Neural progenitor cell (in vitro differentiated cells): ENCODE results near the gene NAPG. TPM values are rescaled to one million over a fixed set of nuclear protein-coding genes. Genes with fewer than 3 reads are reported as not detected.

ENCODE experiments used
- DNase-seq: peaks from one replicate; pipeline ENCODE4 v3.0.0-alpha.2; 2016; ENCODE audit warnings: low spot score
- H2AFZ ChIP-seq: fragments of 200-600 bp; sonication (generic); replicated peaks from 2 replicates; pipeline ENCODE4 v1.6.1; 2016; ENCODE audit warnings: antibody characterized with exemption
- H3F3A ChIP-seq: fragments of 200-600 bp; sonication (generic); 2 replicates; pipeline ENCODE4 v1.6.1; 2016; ENCODE audit warnings: antibody characterized with exemption, low read depth
- H3K27ac ChIP-seq: fragments of 200-600 bp; sonication (generic); 2 replicates; pipeline ENCODE4 v1.5.1; 2016; ENCODE audit warnings: mild to moderate bottlenecking
- H3K27me3 ChIP-seq: fragments of 200-600 bp; sonication (generic); 2 replicates; pipeline ENCODE4 v1.6.1; 2016; ENCODE audit warnings: mild to moderate bottlenecking, moderate library complexity
- H3K36me3 ChIP-seq: fragments of 200-600 bp; sonication (generic); 2 replicates; pipeline ENCODE4 v1.5.1; 2016
- H3K4me1 ChIP-seq: fragments of 200-600 bp; sonication (generic); 2 replicates; pipeline ENCODE4 v1.6.1; 2016; ENCODE audit warnings: mixed run types
- H3K4me2 ChIP-seq: fragments of 200-600 bp; sonication (generic); 2 replicates; pipeline ENCODE4 v1.6.1; 2016
- H3K4me3 ChIP-seq: fragments of 200-600 bp; sonication (generic); 2 replicates; pipeline ENCODE4 v1.5.1; 2016
- H3K79me2 ChIP-seq: fragments of 200-600 bp; sonication (generic); 2 replicates; pipeline ENCODE4 v1.6.1; 2016; ENCODE audit warnings: low read depth
- H3K9ac ChIP-seq: fragments of 200-600 bp; sonication (generic); 2 replicates; pipeline ENCODE4 v1.6.1; 2016
- H3K9me3 ChIP-seq: fragments of 200-600 bp; sonication (generic); 2 replicates; pipeline ENCODE4 v1.5.1; 2016; ENCODE audit warnings: low read depth
- H4K20me1 ChIP-seq: fragments of 200-600 bp; sonication (generic); 2 replicates; pipeline ENCODE4 v1.6.1; 2016; ENCODE audit warnings: low read depth
- H3K27ac Mint-ChIP-seq: 3 replicates; pipeline ENCODE4 v1.8.0; 2021; ENCODE audit warnings: mixed read lengths
- H3K27me3 Mint-ChIP-seq: 2 replicates; pipeline ENCODE4 v1.8.0; 2022; ENCODE audit warnings: low read depth, mild to moderate bottlenecking, inconsistent platforms, moderate library complexity, mixed read lengths; ENCODE audit not compliant: insufficient read depth
- H3K36me3 Mint-ChIP-seq: 3 replicates; pipeline ENCODE4 v1.8.0; 2021; ENCODE audit warnings: mixed read lengths
- H3K4me1 Mint-ChIP-seq: 3 replicates; pipeline ENCODE4 v1.8.0; 2021; ENCODE audit warnings: mixed read lengths
- H3K4me3 Mint-ChIP-seq: 3 replicates; pipeline ENCODE4 v1.8.0; 2021; ENCODE audit warnings: mild to moderate bottlenecking, moderate library complexity, mixed read lengths
- H3K9me3 Mint-ChIP-seq: 3 replicates; pipeline ENCODE4 v1.8.0; 2020; ENCODE audit warnings: mixed read lengths
- CTCF ChIP-seq: fragments of 200-600 bp; sonication (generic); IDR thresholded peaks from 2 replicates; pipeline ENCODE4 v1.5.1; 2017; ENCODE audit warnings: antibody characterized with exemption, mild to moderate bottlenecking
- EZH2 ChIP-seq: fragments of 200-600 bp; sonication (generic); IDR thresholded peaks from 2 replicates; pipeline ENCODE4 v1.6.1; 2017; ENCODE audit warnings: antibody characterized with exemption, mild to moderate bottlenecking, moderate library complexity
- EZH2phosphoT487 ChIP-seq: fragments of 200-600 bp; sonication (generic); IDR thresholded peaks from 2 replicates; pipeline ENCODE4 v1.6.1; 2017; ENCODE audit warnings: antibody characterized with exemption
- total RNA-seq: library from RNA; depleted of rRNA; stranded (reverse); fragments of >200 nt; gene quantifications from 2 replicates; pipeline ENCODE4 v1.2.3, GENCODE V29; 2015; ENCODE audit warnings: low replicate concordance

Gene NAPG
- total RNA-seq, 1 donor from 2014 or later, result 56.6 TPM

- H2AFZ ChIP-seq, result no peak overlapping the region
- no peaks in the 10 kb centered on the region for H3F3A ChIP-seq
- H3K4me2 ChIP-seq, result peak overlapping the region; percentile 3
- no peaks in the 10 kb centered on the region for H3K27me3 ChIP-seq
- no peak overlapping the region for H3K27ac Mint-ChIP-seq
- TF ChIP-seq EZH2, result no peak
- no peak for TF ChIP-seq EZH2phosphoT487
- no peak for TF ChIP-seq CTCF
- H3K9ac ChIP-seq, result no peak overlapping the region
- H3K4me3 ChIP-seq, result no peak overlapping the region
- peaks cover 26% of the 10 kb centered on the region for H3K4me1 Mint-ChIP-seq
- no peak for DNase-seq
- H3K27me3 Mint-ChIP-seq, result peaks cover 2% of the 10 kb centered on the region
- no peaks in the 10 kb centered on the region for H3K36me3 ChIP-seq
- H3K27ac ChIP-seq, result no peak overlapping the region
- H3K9me3 Mint-ChIP-seq, result peaks cover 2% of the 10 kb centered on the region
- H4K20me1 ChIP-seq, result no peaks in the 10 kb centered on the region
- H3K4me3 Mint-ChIP-seq, result no peak overlapping the region
- no peaks in the 10 kb centered on the region for H3K79me2 ChIP-seq
- peaks cover 10% of the 10 kb centered on the region for H3K4me1 ChIP-seq
- H3K9me3 ChIP-seq, result no peaks in the 10 kb centered on the region
- H3K36me3 Mint-ChIP-seq, result peaks cover 54% of the 10 kb centered on the region
Measured at GRCh38 chr18:10487154-10487553, 38.7 kb upstream of the NAPG start.

GRCh38 chr18:10488017-10488416 lies 37.8 kb upstream of the NAPG start:
- no peak for DNase-seq
- no peak overlapping the region for H3K4me3 ChIP-seq
- H3F3A ChIP-seq, result no peaks in the 10 kb centered on the region
- no peaks in the 10 kb centered on the region for H3K27me3 ChIP-seq
- H3K36me3 ChIP-seq, result no peaks in the 10 kb centered on the region
- H3K4me1 ChIP-seq, result peaks cover 10% of the 10 kb centered on the region
- peaks cover 25% of the 10 kb centered on the region for H3K4me1 Mint-ChIP-seq
- peaks cover 2% of the 10 kb centered on the region for H3K27me3 Mint-ChIP-seq
- no peak overlapping the region for H3K4me2 ChIP-seq
- H3K9me3 ChIP-seq, result no peaks in the 10 kb centered on the region
- no peak overlapping the region for H3K27ac Mint-ChIP-seq
- no peak overlapping the region for H3K4me3 Mint-ChIP-seq
- TF ChIP-seq EZH2, result no peak
- TF ChIP-seq EZH2phosphoT487, result no peak
- TF ChIP-seq CTCF, result no peak
- H3K9ac ChIP-seq, result no peak overlapping the region
- H2AFZ ChIP-seq, result no peak overlapping the region
- H3K36me3 Mint-ChIP-seq, result peaks cover 54% of the 10 kb centered on the region
- H3K79me2 ChIP-seq, result no peaks in the 10 kb centered on the region
- no peaks in the 10 kb centered on the region for H4K20me1 ChIP-seq
- no peak overlapping the region for H3K27ac ChIP-seq
- peaks cover 2% of the 10 kb centered on the region for H3K9me3 Mint-ChIP-seq

- peaks cover 17% of the 10 kb centered on the region for H3K4me1 Mint-ChIP-seq
- H3K4me3 Mint-ChIP-seq, result no peak overlapping the region
- no peaks in the 10 kb centered on the region for H3K27me3 ChIP-seq
- no peaks in the 10 kb centered on the region for H3K36me3 ChIP-seq
- H3K27ac Mint-ChIP-seq, result no peak overlapping the region
- no peak for TF ChIP-seq EZH2
- peak; percentile 56 for TF ChIP-seq CTCF
- no peak overlapping the region for H3K27ac ChIP-seq
- peaks cover 10% of the 10 kb centered on the region for H3K4me1 ChIP-seq
- H2AFZ ChIP-seq, result no peak overlapping the region
- peaks cover 2% of the 10 kb centered on the region for H3K9me3 Mint-ChIP-seq
- no peak overlapping the region for H3K4me3 ChIP-seq
- H3K4me2 ChIP-seq, result no peak overlapping the region
- no peaks in the 10 kb centered on the region for H4K20me1 ChIP-seq
- peak; percentile 76 for DNase-seq
- peaks cover 39% of the 10 kb centered on the region for H3K36me3 Mint-ChIP-seq
- no peaks in the 10 kb centered on the region for H3K9me3 ChIP-seq
- no peaks in the 10 kb centered on the region for H3F3A ChIP-seq
- H3K27me3 Mint-ChIP-seq, result peaks cover 5% of the 10 kb centered on the region
- no peak overlapping the region for H3K9ac ChIP-seq
- no peaks in the 10 kb centered on the region for H3K79me2 ChIP-seq
Measured at GRCh38 chr18:10490401-10491165, 35.2 kb upstream of the NAPG start.
